Astrocyte (in vitro differentiated cells and primary cell): Measurements from ENCODE around the gene SLC12A5. TPM values are rescaled to one million over a fixed set of nuclear protein-coding genes. Genes with fewer than 3 reads are reported as not detected.

Experiments
- DNase-seq: peaks from one replicate; pipeline ENCODE4 v3.0.0-alpha.2; 2010; ENCODE audit warnings: low read depth
- FAIRE-seq: peaks from 2 replicates; lab custom pipeline; 2011; peaks lifted over from hg19 to GRCh38; lab: Jason Lieb, UNC
- H2AFZ ChIP-seq: 2 replicates; pipeline ENCODE4 v1.6.0; 2012; ENCODE audit warnings: low read depth, low read length, inconsistent platforms
- H3K27ac ChIP-seq: 2 replicates; pipeline ENCODE4 v1.5.1; 2011; ENCODE audit warnings: low read depth, low read length, inconsistent platforms
- H3K27me3 ChIP-seq: 2 replicates; pipeline ENCODE4 v1.6.0; 2011; ENCODE audit warnings: low read length, inconsistent platforms; ENCODE audit not compliant: insufficient read depth
- H3K36me3 ChIP-seq: 2 replicates; pipeline ENCODE4 v1.5.1; 2011; ENCODE audit warnings: low read length, inconsistent platforms; ENCODE audit not compliant: insufficient read depth
- H3K4me1 ChIP-seq: 2 replicates; pipeline ENCODE4 v1.5.1; 2011; ENCODE audit warnings: low read length, inconsistent platforms; ENCODE audit not compliant: insufficient read depth
- H3K4me2 ChIP-seq: 2 replicates; pipeline ENCODE4 v1.6.0; 2012; ENCODE audit warnings: low read length, inconsistent platforms
- H3K4me3 ChIP-seq: 2 replicates; pipeline ENCODE4 v1.5.1; 2011; ENCODE audit warnings: low read depth, mild to moderate bottlenecking, low read length, inconsistent platforms; ENCODE audit not compliant: insufficient read depth
- H3K79me2 ChIP-seq: 2 replicates; pipeline ENCODE4 v1.6.0; 2012; ENCODE audit warnings: mild to moderate bottlenecking, low read length, inconsistent platforms; ENCODE audit not compliant: insufficient read depth
- H3K9ac ChIP-seq: 2 replicates; pipeline ENCODE4 v1.6.0; 2012; ENCODE audit warnings: mild to moderate bottlenecking, low read length, inconsistent platforms
- H3K9me3 ChIP-seq: 2 replicates; pipeline ENCODE4 v1.5.1; 2012; ENCODE audit warnings: low read depth, mild to moderate bottlenecking, low read length, inconsistent platforms; ENCODE audit not compliant: insufficient read depth
- H4K20me1 ChIP-seq: 2 replicates; pipeline ENCODE4 v1.6.0; 2012; ENCODE audit warnings: low read length, inconsistent platforms; ENCODE audit not compliant: insufficient read depth
- H3K27ac Mint-ChIP-seq: one replicate; pipeline ENCODE4 v1.8.0; 2021; ENCODE audit warnings: mild to moderate bottlenecking, mixed read lengths; ENCODE audit not compliant: unreplicated experiment
- H3K27me3 Mint-ChIP-seq: one replicate; pipeline ENCODE4 v1.8.0; 2021; ENCODE audit warnings: low read depth, mixed read lengths; ENCODE audit not compliant: unreplicated experiment
- H3K36me3 Mint-ChIP-seq: one replicate; pipeline ENCODE4 v1.8.0; 2021; ENCODE audit warnings: low read depth, mixed read lengths; ENCODE audit not compliant: unreplicated experiment
- H3K4me1 Mint-ChIP-seq: one replicate; pipeline ENCODE4 v1.8.0; 2021; ENCODE audit warnings: low read depth, mixed read lengths; ENCODE audit not compliant: unreplicated experiment
- H3K4me3 Mint-ChIP-seq: one replicate; pipeline ENCODE4 v1.8.0; 2021; ENCODE audit warnings: mild to moderate bottlenecking, moderate library complexity, mixed read lengths; ENCODE audit not compliant: unreplicated experiment
- H3K9me3 Mint-ChIP-seq: one replicate; pipeline ENCODE4 v1.8.0; 2021; ENCODE audit warnings: mild to moderate bottlenecking, mixed read lengths; ENCODE audit not compliant: unreplicated experiment
- EZH2 ChIP-seq: IDR thresholded peaks from 2 replicates; pipeline ENCODE4 v1.6.1; 2012; ENCODE audit warnings: mild to moderate bottlenecking, low read length, inconsistent platforms; ENCODE audit not compliant: insufficient read depth
- total RNA-seq: library from RNA; stranded (reverse); gene quantifications from 2 replicates; pipeline ENCODE4 v1.2.1, GENCODE V29; 2021
- TF ChIP-seq, protein P1 (sequence below): IDR thresholded peaks from 2 replicates; pipeline ENCODE4 v1.5.1; 2011; ENCODE audit warnings: low read depth, mild to moderate bottlenecking, inconsistent platforms, low read length, moderate library complexity; ENCODE audit not compliant: insufficient read depth

The SLC12A5 gene
- total RNA-seq, 1 donor from 2014 or later: 14.6 TPM

DNA sequence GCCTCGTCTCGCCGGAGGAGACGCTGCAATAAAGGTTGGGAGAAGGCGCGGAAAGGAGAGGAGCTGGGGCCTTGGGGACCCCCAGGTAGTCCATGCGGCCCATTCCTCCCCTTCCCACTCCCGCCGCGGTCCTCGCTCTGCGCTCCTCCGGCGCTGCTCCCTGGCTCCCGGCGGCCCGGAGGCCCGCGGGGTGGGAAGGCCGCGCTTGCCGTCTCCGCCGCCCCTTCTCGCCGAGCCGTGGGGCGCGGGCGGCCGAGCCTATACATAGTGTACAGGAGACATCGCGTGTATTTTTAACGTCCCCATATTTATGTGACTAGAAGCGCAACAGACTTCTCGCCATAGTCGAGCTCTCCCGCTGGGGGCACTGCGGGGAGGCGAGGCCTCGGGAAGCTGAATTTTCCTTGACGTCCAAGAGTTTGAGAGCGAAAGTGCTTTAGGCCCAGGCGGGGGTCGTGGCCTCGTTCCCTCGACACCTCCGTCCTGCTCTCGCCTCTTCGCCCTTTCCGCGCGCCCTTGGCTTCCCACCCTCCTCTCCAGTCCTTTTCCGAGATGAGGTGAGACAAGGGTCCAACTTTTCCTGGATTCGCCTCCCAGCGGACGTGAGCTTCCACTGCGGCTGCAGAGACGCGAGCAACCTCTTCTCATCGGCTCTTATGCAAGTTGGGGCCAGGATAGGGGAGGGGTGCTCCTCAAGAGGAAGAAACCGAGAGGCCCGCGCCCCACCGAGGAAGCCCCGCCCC is 29.0 kb downstream of the SLC12A5 start:
- TF ChIP-seq, protein P1, sequence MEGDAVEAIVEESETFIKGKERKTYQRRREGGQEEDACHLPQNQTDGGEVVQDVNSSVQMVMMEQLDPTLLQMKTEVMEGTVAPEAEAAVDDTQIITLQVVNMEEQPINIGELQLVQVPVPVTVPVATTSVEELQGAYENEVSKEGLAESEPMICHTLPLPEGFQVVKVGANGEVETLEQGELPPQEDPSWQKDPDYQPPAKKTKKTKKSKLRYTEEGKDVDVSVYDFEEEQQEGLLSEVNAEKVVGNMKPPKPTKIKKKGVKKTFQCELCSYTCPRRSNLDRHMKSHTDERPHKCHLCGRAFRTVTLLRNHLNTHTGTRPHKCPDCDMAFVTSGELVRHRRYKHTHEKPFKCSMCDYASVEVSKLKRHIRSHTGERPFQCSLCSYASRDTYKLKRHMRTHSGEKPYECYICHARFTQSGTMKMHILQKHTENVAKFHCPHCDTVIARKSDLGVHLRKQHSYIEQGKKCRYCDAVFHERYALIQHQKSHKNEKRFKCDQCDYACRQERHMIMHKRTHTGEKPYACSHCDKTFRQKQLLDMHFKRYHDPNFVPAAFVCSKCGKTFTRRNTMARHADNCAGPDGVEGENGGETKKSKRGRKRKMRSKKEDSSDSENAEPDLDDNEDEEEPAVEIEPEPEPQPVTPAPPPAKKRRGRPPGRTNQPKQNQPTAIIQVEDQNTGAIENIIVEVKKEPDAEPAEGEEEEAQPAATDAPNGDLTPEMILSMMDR: peak; percentile 36
- TF ChIP-seq EZH2: peak; percentile 9
- FAIRE-seq: no peak
- no peaks in the 10 kb centered on the region for H3K9me3 ChIP-seq
- H3K36me3 ChIP-seq: peaks cover 6% of the 10 kb centered on the region
- Mint-ChIP-seq H3K27ac (no peak overlapping the region), H3K9me3 (peaks cover 8% of the 10 kb centered on the region), H3K4me1 (peaks cover 11% of the 10 kb centered on the region), H3K27me3 (peaks cover 52% of the 10 kb centered on the region), H3K36me3 (peaks cover 32% of the 10 kb centered on the region), H3K4me3 (peak overlapping the region; percentile 67)
- no peaks in the 10 kb centered on the region for H3K79me2 ChIP-seq
- peak; percentile 10 for DNase-seq
- no peak overlapping the region for H3K27ac ChIP-seq
- H3K4me1 ChIP-seq: peaks cover 14% of the 10 kb centered on the region
- peak overlapping the region; percentile 86 for H3K4me2 ChIP-seq
- peaks cover 10% of the 10 kb centered on the region for H3K27me3 ChIP-seq
- peaks cover 61% of the 10 kb centered on the region for H4K20me1 ChIP-seq
- H3K9ac ChIP-seq: no peak overlapping the region
- peak overlapping the region; percentile 60 for H2AFZ ChIP-seq
- peak overlapping the region; percentile 34 for H3K4me3 ChIP-seq

GRCh38 chr20:46058599-46059281 is 29.7 kb downstream of the SLC12A5 start:
- peaks cover 8% of the 10 kb centered on the region for H3K9me3 Mint-ChIP-seq
- peaks cover 44% of the 10 kb centered on the region for H3K27me3 Mint-ChIP-seq
- H3K79me2 ChIP-seq: no peaks in the 10 kb centered on the region
- H3K4me3 Mint-ChIP-seq: no peak overlapping the region
- no peak for FAIRE-seq
- peaks cover 11% of the 10 kb centered on the region for H3K4me1 Mint-ChIP-seq
- no peak overlapping the region for H3K27ac ChIP-seq
- no peaks in the 10 kb centered on the region for H3K9me3 ChIP-seq
- H3K27ac Mint-ChIP-seq: no peak overlapping the region
- no peak overlapping the region for H2AFZ ChIP-seq
- H3K36me3 ChIP-seq: peaks cover 13% of the 10 kb centered on the region
- H3K27me3 ChIP-seq: peaks cover 5% of the 10 kb centered on the region
- H4K20me1 ChIP-seq: peaks cover 66% of the 10 kb centered on the region
- H3K4me2 ChIP-seq: peak overlapping the region; percentile 86
- H3K36me3 Mint-ChIP-seq: peaks cover 34% of the 10 kb centered on the region
- peak overlapping the region; percentile 34 for H3K4me3 ChIP-seq
- TF ChIP-seq, protein P1: no peak
- no peak for TF ChIP-seq EZH2
- no peak overlapping the region for H3K9ac ChIP-seq
- H3K4me1 ChIP-seq: peaks cover 14% of the 10 kb centered on the region
- DNase-seq: no peak
